ENCODE data around the gene DTX1.

The DTX1 gene

DNA sequence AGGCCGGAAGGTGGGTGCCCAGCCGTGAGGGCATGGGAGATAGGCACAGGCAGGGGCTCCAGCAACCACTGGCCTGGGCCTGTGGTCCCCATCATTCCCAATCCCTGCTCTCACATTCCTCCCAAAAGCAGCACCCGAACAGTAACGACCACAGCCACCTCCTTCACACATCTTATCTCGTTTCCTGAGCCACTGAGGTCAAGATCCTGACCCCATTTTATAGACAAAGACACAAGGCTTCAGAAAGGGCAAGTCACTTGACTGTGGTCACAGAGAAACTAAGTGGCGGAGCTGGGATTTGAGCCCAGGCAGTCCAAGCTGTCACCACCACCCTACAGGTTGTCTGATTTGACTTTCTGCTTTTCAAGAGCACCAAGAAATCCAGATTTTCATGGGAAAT lies 38.9 kb downstream of the DTX1 start:
- no peak for FAIRE-seq

DNA sequence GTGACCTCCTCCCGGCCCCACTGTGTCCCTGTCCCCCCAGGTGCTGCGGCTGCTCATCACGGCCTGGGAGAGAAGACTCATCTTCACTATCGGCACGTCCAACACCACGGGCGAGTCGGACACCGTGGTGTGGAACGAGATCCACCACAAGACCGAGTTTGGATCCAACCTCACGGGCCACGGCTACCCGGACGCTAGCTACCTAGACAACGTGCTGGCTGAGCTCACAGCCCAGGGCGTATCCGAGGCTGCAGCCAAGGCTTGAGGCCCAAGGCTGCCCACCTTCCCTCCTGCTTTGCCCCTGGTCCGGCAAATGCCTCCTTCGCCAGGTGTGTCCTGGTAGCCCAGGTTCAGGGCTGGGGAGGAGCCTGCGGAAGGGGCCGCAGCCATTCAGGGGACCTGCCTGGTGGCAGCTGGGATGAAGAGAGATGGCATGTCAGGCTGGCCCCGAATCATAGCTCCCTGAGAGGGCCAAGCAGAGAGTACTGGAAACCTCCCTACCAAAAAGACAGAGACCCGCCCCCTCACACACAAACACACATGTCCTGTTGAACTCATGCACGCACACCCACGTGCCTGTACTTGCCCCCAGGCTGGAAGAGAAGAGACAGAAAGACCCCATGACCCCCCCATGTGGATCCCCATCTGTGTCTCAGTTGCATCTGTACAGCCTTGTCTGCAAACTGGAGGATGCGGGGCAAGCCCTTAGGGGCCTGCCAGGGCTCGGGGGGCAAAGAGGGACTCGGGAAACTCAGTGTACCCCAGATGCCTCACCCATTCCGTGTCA lies 40.3 kb downstream of the DTX1 start:
- FAIRE-seq: no peak

DNA sequence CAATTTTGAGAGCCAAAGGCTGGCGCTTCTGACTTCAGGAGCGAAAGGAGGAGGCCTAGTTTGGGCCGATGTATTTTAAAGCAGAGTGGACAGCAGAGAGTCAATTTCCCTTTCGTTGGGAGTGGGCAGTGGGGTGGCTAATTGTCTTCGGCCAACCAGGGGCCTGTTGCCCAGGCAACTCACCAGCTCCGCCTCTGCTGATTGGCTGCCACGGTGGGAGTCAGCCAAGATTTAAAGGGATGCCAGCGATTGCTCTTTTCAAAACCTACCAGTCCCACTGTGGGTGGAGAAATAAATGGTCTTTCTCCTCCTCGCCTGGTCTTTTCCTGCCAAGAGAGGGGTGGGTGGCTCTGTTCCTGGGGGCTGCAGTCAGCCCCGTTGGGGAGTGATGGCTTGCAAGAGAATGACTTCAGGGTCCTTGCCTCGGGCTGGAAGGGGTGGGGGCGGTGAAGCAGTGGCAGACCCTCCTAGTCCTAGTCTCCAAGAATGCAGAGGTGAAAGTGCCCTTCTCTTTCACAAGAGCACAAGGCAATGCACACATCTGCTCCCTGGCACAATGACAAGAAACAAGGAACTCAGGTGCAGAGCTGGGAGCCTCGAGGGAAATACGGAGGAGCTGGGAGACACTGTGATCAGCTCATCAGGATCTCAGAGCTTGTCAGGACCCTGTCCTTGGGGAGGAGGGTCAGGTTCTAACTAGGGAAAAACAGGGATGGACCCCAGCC lies 41.3 kb downstream of the DTX1 start:
- FAIRE-seq: no peak

DNA sequence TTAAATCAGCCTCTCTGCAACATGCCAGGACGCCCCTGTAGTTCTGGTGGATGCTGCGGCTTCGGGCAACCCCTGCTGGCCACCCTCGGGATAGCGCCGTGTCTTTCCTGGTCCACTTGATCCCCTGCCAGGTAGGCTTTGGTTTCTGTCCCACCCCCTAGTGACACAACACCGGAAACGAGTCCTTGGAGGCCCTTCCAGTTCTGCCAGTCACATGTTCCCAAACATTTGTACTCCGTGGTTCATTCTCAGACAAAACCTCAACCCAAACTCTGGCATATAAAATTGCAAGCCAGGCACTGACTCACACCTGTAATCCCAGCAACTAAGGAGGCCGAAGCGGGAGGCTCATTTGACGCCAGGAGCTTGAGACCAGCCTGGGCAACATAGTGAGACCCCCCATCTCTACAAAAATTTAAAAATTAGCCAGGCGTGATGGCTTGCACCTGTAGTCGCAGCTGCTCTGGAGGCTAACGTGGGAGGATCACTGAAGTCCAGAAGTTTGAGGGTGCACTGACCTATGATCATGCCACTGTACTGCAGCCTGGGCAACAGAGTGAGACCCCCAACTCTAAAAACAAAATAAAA lies 42.0 kb downstream of the DTX1 start:
- no peak for FAIRE-seq

DNA sequence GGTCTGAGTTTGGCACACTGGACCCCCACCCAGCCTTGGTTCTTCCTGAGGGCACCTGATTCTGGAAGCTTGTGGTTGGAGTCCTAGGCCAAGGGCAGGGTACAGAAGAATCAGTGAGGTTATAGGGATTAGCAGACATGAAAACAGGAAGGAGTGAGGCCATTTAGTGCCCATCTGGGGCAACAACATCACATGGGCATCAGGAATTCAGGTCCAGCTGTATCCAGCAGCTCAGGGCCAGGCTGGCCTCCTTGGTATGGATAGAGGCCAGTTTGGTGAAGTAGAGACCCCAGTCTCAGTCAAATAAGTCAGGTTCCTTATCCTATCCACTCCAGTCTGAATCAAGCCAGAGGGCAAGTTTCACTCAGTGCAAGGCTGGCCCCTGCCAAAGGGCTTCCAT lies 42.8 kb downstream of the DTX1 start:
- FAIRE-seq: no peak

DNA sequence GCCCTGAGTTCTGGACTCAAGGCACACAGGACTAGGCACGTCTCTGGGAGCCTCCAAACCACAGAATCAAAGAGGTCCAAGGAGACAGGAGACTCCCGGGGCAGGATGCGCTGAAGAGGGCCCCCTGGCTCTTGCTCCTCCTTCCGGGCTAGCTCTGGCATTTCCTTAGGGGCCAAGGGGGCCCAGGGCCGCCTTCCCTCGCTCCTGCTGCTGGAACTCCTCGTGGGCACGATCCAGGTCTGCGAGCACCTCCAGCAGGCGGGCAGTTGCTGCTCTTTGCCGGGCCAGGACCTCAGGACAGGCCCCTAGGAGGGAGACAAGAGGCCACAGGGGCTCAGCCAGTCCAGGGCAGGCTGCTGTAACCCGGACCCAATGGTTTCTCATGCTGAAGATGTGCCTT lies 43.2 kb downstream of the DTX1 start:
- no peak for FAIRE-seq

DNA sequence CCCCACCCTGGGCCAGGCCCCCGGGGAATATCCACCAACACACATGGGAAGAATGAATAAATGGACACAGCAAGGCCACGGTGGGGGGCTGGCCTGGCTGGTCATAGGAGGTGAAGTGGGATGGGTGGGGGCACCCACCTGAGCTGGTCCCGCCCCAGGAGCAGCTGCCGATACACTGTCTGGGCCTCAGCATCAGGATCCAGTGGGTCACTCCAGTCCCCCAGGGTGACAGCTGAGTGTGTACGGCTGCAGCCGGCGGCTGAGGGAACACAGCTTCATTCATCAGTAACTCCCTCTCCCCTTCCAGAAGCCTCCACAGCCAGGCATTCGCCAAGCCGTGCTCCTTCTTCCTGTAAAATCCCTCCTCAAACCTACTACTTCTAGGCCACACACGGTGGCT lies 45.2 kb downstream of the DTX1 start:
- FAIRE-seq: no peak

DNA sequence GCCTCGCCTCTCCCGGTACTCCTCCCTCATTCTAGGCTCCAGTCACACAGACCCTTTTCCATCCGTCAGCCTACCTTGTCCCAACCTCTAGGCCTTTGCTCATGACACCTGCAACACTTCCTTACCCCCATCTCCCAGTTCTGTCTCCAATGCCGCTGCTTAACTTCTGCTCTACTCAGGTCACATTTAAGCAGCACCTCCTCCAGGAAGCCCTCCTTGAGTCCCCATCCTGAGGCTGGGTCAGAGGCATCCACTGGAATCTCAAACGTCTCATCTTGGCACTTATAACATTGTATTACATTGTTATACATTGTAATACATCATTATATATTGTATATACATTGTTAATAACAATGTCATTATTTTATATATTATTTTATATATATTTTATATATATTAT lies 46.3 kb downstream of the DTX1 start:
- no peak for FAIRE-seq

DNA sequence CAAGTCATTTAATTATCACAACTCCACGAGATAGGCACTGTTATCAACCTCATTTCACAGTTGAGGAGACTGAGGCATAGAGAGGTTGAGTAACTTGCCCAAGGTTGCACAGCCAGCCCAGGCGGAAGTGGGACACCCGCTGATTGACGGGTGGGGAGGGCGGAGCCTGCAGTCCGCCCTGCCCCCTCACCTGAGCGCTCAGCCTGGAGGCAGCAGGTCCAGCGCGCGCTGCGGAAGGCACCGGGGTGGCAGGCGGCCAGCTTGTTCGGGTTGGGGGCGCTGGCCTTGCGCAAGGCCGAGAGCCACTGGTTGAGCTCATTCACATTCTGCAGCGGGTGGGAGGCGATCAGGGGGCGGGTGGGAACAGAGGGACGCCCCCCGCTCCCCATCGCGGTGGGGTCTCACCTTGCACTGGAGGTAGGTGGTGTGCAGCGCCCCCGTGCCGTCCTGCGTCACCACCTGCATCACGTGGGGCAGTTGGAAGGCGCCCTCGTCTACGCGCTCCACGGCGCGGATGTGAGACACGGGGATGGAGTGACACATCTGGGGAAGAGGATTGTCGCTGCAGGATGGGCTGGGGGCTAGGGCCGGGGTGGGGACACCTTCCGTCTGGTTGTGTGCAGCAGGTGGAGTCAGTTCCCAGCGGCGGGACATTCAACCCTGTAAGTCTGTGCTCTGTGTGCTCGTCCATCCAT lies 47.4 kb downstream of the DTX1 start:
- no peak for FAIRE-seq

DNA sequence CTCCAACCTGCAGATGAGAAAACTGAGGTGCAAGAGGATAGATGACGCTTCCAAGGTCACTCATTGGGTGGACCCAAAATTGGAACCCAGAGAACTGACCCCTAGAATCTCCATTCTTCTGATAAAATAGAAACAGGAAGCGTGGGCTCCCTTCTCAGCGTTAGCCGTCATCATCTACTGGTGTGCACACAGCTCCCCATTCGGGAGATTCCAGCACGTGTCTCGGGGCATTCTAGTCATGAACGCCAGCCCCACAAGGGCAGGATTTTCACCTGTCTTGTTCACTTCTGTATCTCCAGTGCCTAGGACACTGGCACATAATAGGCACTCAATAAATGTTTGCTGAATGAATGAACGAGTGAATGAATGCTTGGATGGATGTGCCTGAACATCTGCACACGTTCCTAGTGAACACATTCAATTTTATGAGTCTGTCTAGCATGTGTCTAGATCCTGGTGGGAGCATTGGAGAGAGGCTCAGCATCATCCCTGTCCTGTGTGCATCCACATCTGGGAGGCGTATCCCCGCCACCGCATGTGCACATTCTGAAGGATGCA lies 48.5 kb downstream of the DTX1 start:
- no peak for FAIRE-seq

DNA sequence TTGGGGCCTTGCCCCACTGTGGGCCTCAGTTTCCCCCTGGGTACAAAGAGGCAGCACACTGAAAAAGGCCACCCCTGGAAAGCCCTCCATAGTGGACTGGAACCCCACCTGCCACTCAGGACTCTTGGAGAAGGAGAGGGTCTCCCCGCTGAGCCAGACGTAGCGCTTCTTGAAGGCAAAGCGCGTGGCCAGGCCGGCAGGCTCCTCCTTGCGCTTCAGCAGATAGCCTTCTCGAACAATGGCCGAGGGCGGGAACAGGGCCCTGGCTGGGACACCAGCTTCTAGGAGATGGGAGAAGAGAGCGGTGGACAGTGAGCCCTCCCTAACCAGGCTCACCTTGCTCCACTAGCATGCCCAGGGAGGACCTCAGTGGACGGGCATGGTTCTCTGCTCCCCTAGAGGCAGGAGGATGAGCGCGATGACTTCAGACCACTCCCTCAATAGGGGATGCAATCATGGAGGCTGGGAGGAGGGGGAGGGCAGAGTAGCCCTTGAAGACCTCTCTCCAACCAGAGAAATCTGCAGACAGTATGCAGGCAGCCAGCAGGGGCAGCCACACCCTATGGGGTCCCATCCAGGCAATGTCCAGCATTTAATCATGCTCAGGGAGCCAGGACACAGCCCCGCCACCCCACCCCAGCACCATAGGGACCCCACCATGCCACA lies 49.2 kb downstream of the DTX1 start:
- no peak for FAIRE-seq

DNA sequence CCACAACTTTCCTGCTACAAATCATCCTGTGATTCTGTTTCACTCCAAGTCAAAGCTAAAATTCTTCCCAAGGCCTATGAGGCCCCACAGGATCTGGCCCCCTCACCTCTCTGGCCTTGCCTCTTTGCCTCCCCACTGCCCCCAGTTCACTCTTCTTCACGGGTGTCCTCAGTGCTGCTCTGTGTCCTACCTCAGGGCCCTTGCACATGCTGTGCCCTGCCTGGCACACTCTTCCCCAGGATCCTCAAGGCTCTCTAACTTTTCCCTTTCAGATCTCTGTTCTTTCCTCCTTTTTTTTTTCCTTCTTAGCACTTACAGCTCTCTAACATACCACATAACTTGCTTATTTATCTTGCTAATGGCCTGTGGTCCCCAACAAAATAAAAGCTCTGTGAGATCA lies 49.8 kb downstream of the DTX1 start:
- FAIRE-seq: no peak

DNA sequence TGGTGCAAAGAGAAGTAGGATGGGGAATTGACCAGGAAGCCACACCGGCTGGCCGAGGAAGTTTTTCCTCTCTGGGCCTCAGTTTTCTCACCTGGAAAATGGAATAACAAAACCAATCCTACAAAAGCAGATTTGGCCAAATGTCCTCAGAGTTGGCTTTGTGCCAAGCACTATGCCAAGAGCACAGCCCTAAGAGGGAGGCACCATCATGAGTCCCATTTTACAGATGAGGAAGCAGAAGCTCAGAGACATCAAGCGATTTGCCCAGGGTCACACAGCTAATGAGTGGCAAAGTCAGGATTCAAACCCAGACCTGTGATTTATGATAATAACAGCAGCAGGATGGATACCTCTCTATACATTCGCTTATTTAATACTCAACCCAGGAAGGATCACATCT lies 51.8 kb downstream of the DTX1 start:
- FAIRE-seq: no peak

DNA sequence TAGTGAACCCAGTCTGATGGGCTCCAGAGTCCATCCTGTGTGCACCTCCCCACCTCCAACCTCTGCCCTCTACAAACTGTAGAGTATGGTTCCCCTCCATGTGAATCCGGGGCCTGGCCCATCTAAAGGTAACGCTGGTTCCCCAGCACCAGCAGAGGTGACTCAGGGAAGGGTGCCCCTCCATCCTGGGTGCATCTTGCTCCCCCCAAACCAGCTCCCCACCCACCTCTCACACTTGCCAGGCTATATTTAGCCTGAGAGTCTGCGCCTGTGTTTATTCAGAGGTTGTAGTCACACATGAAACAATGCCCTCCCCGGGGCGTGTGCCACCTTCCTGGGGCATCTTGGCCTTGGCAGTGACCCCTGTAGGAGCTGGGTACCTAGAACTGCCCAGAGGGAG lies 52.8 kb downstream of the DTX1 start:
- FAIRE-seq: no peak

DNA sequence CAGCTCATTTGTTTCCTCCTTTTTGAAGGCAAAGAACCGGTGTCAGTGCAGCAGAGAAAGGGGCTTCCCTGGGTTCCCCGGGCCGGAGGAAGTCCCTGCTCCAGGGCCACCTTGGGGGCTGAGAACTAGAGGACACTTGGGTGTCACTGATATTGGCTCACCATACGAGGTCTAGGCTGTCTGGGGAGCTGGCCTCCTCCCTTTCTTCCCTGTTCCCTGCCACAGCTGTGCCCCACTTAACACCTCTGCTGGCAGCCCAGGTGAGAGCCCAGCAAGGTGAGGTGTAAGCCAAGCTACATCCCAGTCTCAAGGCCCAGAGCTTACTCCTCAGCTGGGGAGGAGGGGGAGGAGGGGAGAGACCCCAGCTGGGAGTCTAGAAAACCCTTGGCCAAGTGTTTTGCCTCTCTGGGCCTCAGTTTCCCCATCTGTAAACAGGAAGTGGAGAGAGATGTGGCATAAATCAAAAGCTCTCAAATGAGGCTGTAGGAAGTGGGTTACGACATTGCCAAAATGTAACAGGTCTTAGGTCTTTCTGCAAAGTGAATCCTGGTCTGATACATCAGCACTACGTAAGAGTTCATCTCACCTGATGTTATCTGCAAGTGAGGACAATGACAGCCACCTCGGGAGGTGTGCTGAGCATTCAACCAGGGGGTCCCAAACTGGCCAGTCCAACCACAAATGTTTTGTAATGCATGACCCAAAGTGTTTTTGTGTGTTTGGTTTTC lies 53.5 kb downstream of the DTX1 start:
- FAIRE-seq: no peak

DNA sequence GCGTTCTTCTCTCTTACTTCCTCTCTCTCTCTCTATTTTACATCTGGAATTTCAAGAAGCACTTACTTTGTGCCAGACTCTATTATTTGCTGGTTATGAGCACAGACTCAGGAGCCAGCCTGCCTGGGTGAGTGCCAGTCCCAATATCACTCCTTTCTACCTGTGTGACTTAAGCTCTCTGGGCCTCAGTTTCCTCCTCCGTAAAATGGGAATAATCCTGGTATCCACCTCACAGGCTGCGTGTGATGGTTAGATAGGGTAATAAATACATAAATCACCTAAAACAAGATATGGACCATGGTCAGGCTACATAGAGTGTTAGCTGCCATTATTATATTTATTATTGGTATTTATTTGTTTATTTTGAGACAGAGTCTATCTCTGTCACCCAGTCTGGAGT lies 54.7 kb downstream of the DTX1 start:
- no peak for FAIRE-seq

DNA sequence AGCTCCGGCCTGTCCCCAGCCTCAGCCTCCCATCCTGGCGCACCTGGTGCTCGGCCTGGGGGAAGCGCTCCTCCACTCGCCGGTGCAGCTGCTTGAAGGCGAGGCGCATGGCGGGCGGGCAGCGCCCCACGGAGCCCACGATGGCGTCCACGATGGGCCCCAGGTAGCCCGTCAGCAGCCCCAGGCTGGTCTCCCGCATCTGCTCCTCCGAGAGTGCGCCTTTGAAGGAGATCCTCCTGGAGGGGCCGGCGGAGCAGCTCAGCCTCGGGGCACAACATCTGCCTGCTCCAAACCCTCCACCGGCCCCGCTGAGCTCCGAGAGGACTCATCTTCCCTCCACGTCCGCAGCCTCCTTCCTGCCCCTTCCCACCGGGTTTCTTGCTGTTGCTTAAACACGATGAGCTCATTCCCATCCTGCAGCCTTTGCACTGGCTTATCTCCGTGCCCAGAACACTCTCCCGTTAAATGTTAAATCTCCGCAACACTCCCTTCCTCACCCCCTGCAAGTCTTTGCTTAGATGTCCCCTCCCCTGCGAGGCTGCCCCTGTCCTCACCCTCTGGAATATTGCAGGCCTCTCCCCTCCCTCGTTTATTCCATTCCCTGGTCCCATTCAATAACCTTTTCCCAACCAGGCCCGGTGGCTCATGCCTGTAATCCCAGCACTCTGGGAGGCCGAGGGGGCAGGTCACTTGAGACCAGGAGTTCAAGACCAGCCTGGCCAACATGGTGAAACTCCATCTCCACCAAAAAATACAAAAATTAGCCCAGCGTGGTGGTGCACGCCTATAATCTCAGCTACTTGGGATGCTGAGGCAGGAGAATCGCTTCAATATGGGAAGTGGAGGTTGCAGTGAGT lies 55.7 kb downstream of the DTX1 start:
- FAIRE-seq: no peak

DNA sequence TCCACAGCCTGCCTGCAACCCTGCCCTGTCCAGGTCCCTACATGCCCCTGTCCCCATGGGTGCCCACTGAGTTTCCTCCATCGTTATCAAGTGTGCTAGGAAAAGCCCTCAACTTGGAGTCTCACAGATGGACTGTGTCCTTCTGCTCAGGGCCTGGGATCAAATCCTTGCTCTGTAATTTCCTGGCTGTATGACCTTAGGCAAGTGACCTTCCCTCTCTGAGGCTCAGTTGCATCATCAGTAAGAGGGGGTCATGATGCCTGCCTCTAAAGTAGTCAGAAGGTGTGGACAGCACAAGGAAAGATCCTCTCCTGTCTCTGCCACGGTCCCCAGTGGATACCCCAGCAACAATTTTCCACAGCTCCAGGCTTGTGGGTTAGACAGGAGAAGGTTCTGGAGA lies 56.9 kb downstream of the DTX1 start:
- FAIRE-seq: no peak

DNA sequence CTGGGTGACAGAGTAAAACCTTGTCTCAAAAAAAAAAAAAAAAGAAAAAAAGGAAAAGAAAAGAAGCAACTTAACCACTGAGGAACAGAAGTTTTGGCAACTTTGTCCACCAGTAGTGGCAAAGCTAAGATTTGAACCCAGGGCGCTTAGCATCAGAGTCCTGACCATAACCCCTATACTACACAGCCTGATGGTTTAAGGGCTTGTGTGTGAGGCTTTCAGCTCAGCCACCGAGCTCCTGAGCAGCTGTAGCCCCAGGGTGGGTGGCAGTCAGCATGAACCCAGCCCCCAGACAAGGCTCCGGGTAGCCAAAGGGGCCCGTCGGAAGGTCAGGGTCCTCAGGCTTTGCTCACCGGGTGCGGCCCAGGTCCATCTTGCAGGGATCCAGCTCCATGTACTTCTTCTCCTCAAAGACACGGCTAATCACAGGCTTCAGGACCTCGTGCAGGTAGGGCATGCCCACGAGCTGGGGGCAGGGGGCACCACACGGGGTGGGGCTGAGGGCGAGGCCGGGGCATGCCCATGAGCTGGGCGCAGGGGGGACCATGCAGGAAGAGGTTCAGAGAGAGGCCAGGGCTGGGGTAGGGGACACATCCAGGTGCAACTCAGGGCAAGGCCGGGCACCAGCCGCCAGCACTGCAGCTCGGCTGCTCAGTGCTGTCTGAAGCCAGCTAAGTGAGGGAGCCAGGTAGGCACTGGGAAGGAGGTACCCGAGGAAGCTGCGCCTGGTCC lies 58.1 kb downstream of the DTX1 start:
- FAIRE-seq: no peak

DNA sequence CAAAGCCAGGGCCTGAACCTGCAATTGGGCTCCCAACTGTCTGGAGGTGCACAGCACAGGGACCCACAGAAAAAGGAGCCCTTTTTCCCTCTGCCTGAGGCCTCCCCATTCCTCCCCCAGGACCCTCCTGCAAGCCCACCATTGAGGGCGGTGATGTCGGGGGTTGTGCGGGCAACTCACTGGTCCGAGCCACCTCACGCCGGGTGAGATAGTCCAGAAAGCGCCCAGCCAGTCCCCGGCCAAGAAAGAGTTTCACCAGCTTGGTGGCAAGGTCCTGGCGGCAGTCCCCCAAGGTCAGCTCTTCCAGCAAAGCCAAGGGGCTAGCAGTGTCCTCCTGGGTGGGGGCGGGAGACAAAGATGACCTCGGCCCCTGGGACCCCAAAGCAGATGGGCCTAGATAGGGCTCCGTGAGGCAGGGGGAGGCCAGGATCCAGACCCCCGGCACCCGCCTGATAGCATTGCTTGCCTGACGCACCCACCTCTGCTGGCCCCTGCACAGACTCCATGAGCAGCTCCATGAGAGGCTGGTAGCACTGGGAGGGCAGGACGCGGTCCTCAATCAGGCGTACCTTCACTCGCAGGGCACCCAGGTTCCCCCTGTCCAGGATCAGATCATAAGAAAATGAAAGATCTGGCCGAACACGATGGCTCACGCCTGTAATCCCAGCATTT lies 59.1 kb downstream of the DTX1 start:
- no peak for FAIRE-seq

All from endometrium (tissue), 2 donors.